Measurements from ENCODE around the gene PHACTR2. TPM values are rescaled to one million over a fixed set of nuclear protein-coding genes. Genes with fewer than 3 reads are reported as not detected.
"Not testable (repeated sequence)": the region's sequence is repeated elsewhere in the genome, so short reads cannot be mapped to it uniquely, and the experiment has no call there.

The PHACTR2 gene
- polyA plus RNA-seq, 1 experiment: 38.0 TPM

GRCh38 chr6:143782481-143782880 is 104.7 kb downstream of the PHACTR2 start:
- Histone ChIP-seq H3K4me3 (ENCODE audit: low read depth, low read length) (no peak overlapping the region), H3K9me3 (ENCODE audit: control insufficient read depth, insufficient read depth, low read length) (peaks cover 11% of the 10 kb centered on the region), H3K27ac (ENCODE audit: low read depth, low read length) (no peak overlapping the region), H3K27me3 (ENCODE audit: control insufficient read depth, insufficient read depth, low read length) (no peaks in the 10 kb centered on the region)
- DNase-seq (ENCODE audit: low read depth, low spot score): no peak
- ChIA-PET POLR2A (no interaction called here), CTCF (no interaction called here)
- TF ChIP-seq, protein P1, sequence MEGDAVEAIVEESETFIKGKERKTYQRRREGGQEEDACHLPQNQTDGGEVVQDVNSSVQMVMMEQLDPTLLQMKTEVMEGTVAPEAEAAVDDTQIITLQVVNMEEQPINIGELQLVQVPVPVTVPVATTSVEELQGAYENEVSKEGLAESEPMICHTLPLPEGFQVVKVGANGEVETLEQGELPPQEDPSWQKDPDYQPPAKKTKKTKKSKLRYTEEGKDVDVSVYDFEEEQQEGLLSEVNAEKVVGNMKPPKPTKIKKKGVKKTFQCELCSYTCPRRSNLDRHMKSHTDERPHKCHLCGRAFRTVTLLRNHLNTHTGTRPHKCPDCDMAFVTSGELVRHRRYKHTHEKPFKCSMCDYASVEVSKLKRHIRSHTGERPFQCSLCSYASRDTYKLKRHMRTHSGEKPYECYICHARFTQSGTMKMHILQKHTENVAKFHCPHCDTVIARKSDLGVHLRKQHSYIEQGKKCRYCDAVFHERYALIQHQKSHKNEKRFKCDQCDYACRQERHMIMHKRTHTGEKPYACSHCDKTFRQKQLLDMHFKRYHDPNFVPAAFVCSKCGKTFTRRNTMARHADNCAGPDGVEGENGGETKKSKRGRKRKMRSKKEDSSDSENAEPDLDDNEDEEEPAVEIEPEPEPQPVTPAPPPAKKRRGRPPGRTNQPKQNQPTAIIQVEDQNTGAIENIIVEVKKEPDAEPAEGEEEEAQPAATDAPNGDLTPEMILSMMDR (IDR thresholded peaks at IDR 0.05; ENCODE audit: low read depth, low read length): no peak

GRCh38 chr6:143783077-143783476 is 105.3 kb downstream of the PHACTR2 start:
- Histone ChIP-seq H3K9me3 (ENCODE audit: control insufficient read depth, insufficient read depth, low read length) (peaks cover 11% of the 10 kb centered on the region), H3K4me3 (ENCODE audit: low read depth, low read length) (no peak overlapping the region), H3K27me3 (ENCODE audit: control insufficient read depth, insufficient read depth, low read length) (no peaks in the 10 kb centered on the region), H3K27ac (ENCODE audit: low read depth, low read length) (no peak overlapping the region)
- DNase-seq (ENCODE audit: low read depth, low spot score): no peak
- TF ChIP-seq, protein P1 (IDR thresholded peaks at IDR 0.05; ENCODE audit: low read depth, low read length): no peak
- ChIA-PET POLR2A (no interaction called here), CTCF (no interaction called here)

DNA sequence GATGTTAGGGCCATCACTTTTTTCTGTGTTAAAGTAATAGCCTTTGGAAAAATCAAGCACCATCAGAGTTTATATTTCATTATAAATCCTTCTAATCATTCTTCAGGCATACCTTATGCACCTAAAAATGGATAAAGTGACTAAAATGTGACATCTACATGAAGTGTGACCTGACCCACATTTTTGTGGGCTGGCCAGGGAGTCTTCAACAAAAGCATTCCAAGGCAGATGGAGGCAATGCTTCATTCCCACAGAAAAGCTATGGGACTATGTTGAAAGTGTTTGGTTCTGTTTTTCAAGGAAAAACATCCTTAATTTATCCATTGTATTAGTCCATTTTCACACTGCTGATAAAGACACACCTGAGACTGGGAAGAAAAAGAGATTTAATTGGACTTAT is 106.6 kb downstream of the PHACTR2 start:
- no peaks in the 10 kb centered on the region for H3K27me3 ChIP-seq (ENCODE audit: control insufficient read depth, insufficient read depth, low read length)

GRCh38 chr6:143786371-143786770 is 108.6 kb downstream of the PHACTR2 start:
- H3K27me3 ChIP-seq (ENCODE audit: control insufficient read depth, insufficient read depth, low read length); CTCF ChIA-PET; H3K27ac ChIP-seq (ENCODE audit: low read depth, low read length); H3K4me3 ChIP-seq (ENCODE audit: low read depth, low read length); DNase-seq (ENCODE audit: low read depth, low spot score); POLR2A ChIA-PET: not testable (repeated sequence)
- peaks cover 11% of the 10 kb centered on the region for H3K9me3 ChIP-seq (ENCODE audit: control insufficient read depth, insufficient read depth, low read length)

More for the DNA sequence above, 106.6 kb downstream of the PHACTR2 start:
- no peak for DNase-seq (ENCODE audit: low read depth, low spot score)
- no peak overlapping the region for H3K4me3 ChIP-seq (ENCODE audit: low read depth, low read length)
- CTCF ChIA-PET: no interaction called here
- TF ChIP-seq, protein P1 (IDR thresholded peaks at IDR 0.05; ENCODE audit: low read depth, low read length): no peak
- POLR2A ChIA-PET: no interaction called here
- no peak overlapping the region for H3K27ac ChIP-seq (ENCODE audit: low read depth, low read length)
- peaks cover 11% of the 10 kb centered on the region for H3K9me3 ChIP-seq (ENCODE audit: control insufficient read depth, insufficient read depth, low read length)

GRCh38 chr6:143792402-143793279 is 114.9 kb downstream of the PHACTR2 start:
- Histone ChIP-seq H3K27ac (ENCODE audit: low read depth, low read length) (no peak overlapping the region), H3K9me3 (ENCODE audit: control insufficient read depth, insufficient read depth, low read length) (peaks cover 5% of the 10 kb centered on the region; the same call in 1 of the 2 replicates), H3K27me3 (ENCODE audit: control insufficient read depth, insufficient read depth, low read length) (no peaks in the 10 kb centered on the region), H3K4me3 (ENCODE audit: low read depth, low read length) (no peak overlapping the region)
- no peak for DNase-seq (ENCODE audit: low read depth, low spot score)
- POLR2A ChIA-PET: no interaction called here
- CTCF ChIA-PET: interaction anchor here (0.8 kb wide), 1 partner anchor 217 kb away, joined by 3 read pairs; no protein-coding TSS in a partner anchor
- TF ChIP-seq, protein P1 (IDR thresholded peaks at IDR 0.05; ENCODE audit: low read depth, low read length): no peak

Measured in AG04450 (cell line).